HepG2 (cell line): ENCODE results near the gene PLS1. TPM values are rescaled to one million over a fixed set of nuclear protein-coding genes. Genes with fewer than 3 reads are reported as not detected.

Experiments
- ATAC-seq: fragments of 200-7000 bp; cut with Tn5 transposase; 3 replicates; pipeline ENCODE4 v1.9.1; 2020; ENCODE audit warnings: mild to moderate bottlenecking, moderate library complexity
- Bru-seq: library from RNA; stranded (reverse); fragments of 400-500 nt; gene quantifications from one replicate; lab custom pipeline; 2021; lab: Mats Ljungman, UMichigan
- BruChase-seq, 2 experiments: library from RNA; stranded (reverse); fragments of 400-500 nt; gene quantifications; one replicate each; lab custom pipeline; 2021; lab: Mats Ljungman, UMichigan
- BruUV-seq: library from RNA; stranded (reverse); fragments of 400-500 nt; replicated peaks from 2 replicates; lab custom pipeline; 2021; lab: Mats Ljungman, UMichigan
- CTCF ChIA-PET: fragments of 300-600 bp; formaldehyde crosslinking; extraction: SDS; loops from one replicate; lab custom pipeline; 2021; ENCODE audit warnings: low total read pairs, inconsistent platforms, low intra/inter-chr PET ratio; lab: Yijun Ruan, JAX
- POLR2A ChIA-PET: fragments of 350-600 bp; sonication (Branson Sonifier 250); formaldehyde crosslinking; loops from one replicate; lab custom pipeline; 2020; ENCODE audit warnings: antibody characterized with exemption, inconsistent platforms; lab: Yijun Ruan, JAX
- DNase-seq: peaks from one replicate; pipeline ENCODE4 v3.0.0-alpha.2; 2015; ENCODE audit warnings: low spot score
- FAIRE-seq: peaks from 3 replicates; lab custom pipeline; 2011; peaks lifted over from hg19 to GRCh38; lab: Jason Lieb, UNC
- H2AFZ ChIP-seq: one replicate; pipeline ENCODE4 v1.6.1; 2011; ENCODE audit warnings: low read length, inconsistent platforms
- H3K27ac ChIP-seq: fragments of 300-600 bp; 3 replicates; pipeline ENCODE4 v1.8.0; 2011; ENCODE audit warnings: mixed run types, mild to moderate bottlenecking, mixed read lengths, low read length, inconsistent platforms; ENCODE audit not compliant: insufficient read depth; ENCODE audit errors: extremely low read length
- H3K27me3 ChIP-seq, 2 experiments: fragments of 200-600 bp in 1 of 2; 2 replicates in 1 of 2; 3 replicates in 1 of 2; pipeline versions ENCODE4 v1.6.0 to v1.8.0; 2011; ENCODE audit warnings: low read length in 2 of 2, mild to moderate bottlenecking in 2 of 2, moderate library complexity in 2 of 2, inconsistent platforms in 1 of 2; ENCODE audit not compliant: insufficient read depth in 2 of 2, control insufficient read depth in 1 of 2
- H3K36me3 ChIP-seq, 2 experiments: fragments of 200-600 bp in 1 of 2; replicated peaks in 1 of 2; 2 replicates in 1 of 2; 3 replicates in 1 of 2; pipeline versions ENCODE4 v1.5.1 to v1.8.0; 2011; ENCODE audit warnings: low read length in 2 of 2, inconsistent platforms in 1 of 2; ENCODE audit not compliant: insufficient read depth in 2 of 2, control insufficient read depth in 1 of 2
- H3K4me1 ChIP-seq: 2 replicates; pipeline ENCODE4 v1.5.1; 2012; ENCODE audit warnings: low read length, inconsistent platforms; ENCODE audit not compliant: insufficient read depth
- H3K4me2 ChIP-seq: 2 replicates; pipeline ENCODE4 v1.6.0; 2011; ENCODE audit warnings: low read depth, low read length, inconsistent platforms
- H3K4me3 ChIP-seq, 3 experiments: fragments of 200-600 bp in 1 of 3; sonication (generic), shearing (Covaris generic) in 1 of 3; replicated peaks in 1 of 3; 2 replicates each; pipeline ENCODE4 v1.5.1; 2011 to 2016; ENCODE audit warnings: low read length in 3 of 3, inconsistent platforms in 2 of 3, low read depth in 2 of 3, mild to moderate bottlenecking in 2 of 3, control low read depth in 1 of 3, mixed read lengths in 1 of 3; ENCODE audit not compliant: insufficient read depth in 1 of 3
- H3K79me2 ChIP-seq: one replicate; pipeline ENCODE4 v1.6.1; 2011; ENCODE audit warnings: low read length, inconsistent platforms; ENCODE audit not compliant: insufficient read depth
- H3K9ac ChIP-seq: 2 replicates; pipeline ENCODE4 v1.6.0; 2011; ENCODE audit warnings: mild to moderate bottlenecking, low read depth, low read length, inconsistent platforms; ENCODE audit not compliant: insufficient read depth
- H3K9me3 ChIP-seq: 2 replicates; pipeline ENCODE4 v1.5.1; 2012; ENCODE audit warnings: mild to moderate bottlenecking, low read length
- H4K20me1 ChIP-seq: 2 replicates; pipeline ENCODE4 v1.6.0; 2011; ENCODE audit warnings: inconsistent platforms, mild to moderate bottlenecking, low read length, moderate library complexity; ENCODE audit not compliant: insufficient read depth
- EEA1 ChIP-seq: sonication (generic); formaldehyde crosslinking; IDR thresholded peaks from 2 replicates; pipeline ENCODE4 v1.5.1; 2020; ENCODE audit warnings: mild to moderate bottlenecking, missing genetic modification reagents, borderline replicate concordance
- HNRNPLL ChIP-seq: fragments of 200-400 bp; formaldehyde crosslinking; IDR thresholded peaks from 2 replicates; pipeline ENCODE4 v1.6.1; 2017; ENCODE audit warnings: mild to moderate bottlenecking, low read depth, low read length; ENCODE audit not compliant: poor library complexity, severe bottlenecking
- ISL2 ChIP-seq: sonication (generic); formaldehyde crosslinking; IDR thresholded peaks from 2 replicates; pipeline ENCODE4 v1.5.0; 2020; ENCODE audit warnings: missing genetic modification reagents
- WGBS: methylation state at CpG from one replicate; pipeline ENCODE4 v1.1.6; 2017; ENCODE audit warnings: low lambda C conversion rate; 5-methylcytosine and 5-hydroxymethylcytosine counted together
- in situ Hi-C: cut with HindIII; loops from 2 replicates; pipeline ENCODE4 v1.10.0; 2017; ENCODE audit warnings: low pct_unique_long_range_greater_than_20kb; ENCODE audit not compliant: extremely low pct_ligation_motif_present
- intact Hi-C: fragments of 100-400 bp; cut with micrococcal nuclease; formaldehyde crosslinking; loops from one replicate; pipeline ENCODE4 v1.10.0; 2022; ENCODE audit not compliant: unreplicated experiment
- long read RNA-seq, 2 experiments: library from RNA in 1 of 2; library from polyadenylated mRNA in 1 of 2; stranded (forward) in 1 of 2; unstranded in 1 of 2; transcript quantifications; one replicate each; pipeline ENCODE4 v2.0.0, GENCODE V29; 2019 to 2022
- polyA minus RNA-seq, 3 experiments: library from RNA; depleted of rRNA, polyadenylated mRNA; stranded (reverse); fragments of >200 nt; gene quantifications; 2 replicates each; pipeline ENCODE4 v1.2.3, GENCODE V29; 2011; ENCODE audit warnings: low replicate concordance in 1 of 3
- polyA plus RNA-seq, 8 experiments: library from polyadenylated mRNA; depleted of rRNA in 3 of 8; stranded (reverse) in 7 of 8; unstranded in 1 of 8; fragments of >200 nt; fragmentation: Illumina TruSeq in 4 of 8; extraction: Trizol in 4 of 8; gene quantifications; 2 replicates each; pipeline versions ENCODE4 v1.2.1 to v1.2.3, GENCODE V29; 2011 to 2016; ENCODE audit warnings: low read depth in 4 of 8, missing spikeins in 1 of 8, mixed read lengths in 1 of 8; ENCODE audit not compliant: insufficient read depth in 1 of 8
- total RNA-seq, 5 experiments: library from RNA; depleted of rRNA; stranded (reverse); fragments of >200 nt; fragmentation: Illumina TruSeq; extraction: Trizol; gene quantifications; 2 replicates each; pipeline ENCODE4 v1.2.3, GENCODE V29; 2016; ENCODE audit warnings: low read depth in 1 of 5
- TF ChIP-seq, protein P1 (sequence below): sonication (generic); formaldehyde crosslinking; IDR thresholded peaks from 2 replicates; pipeline ENCODE4 v1.8.0; 2023; ENCODE audit warnings: mild to moderate bottlenecking, missing genetic modification reagents
- TF ChIP-seq, protein P2 (sequence below): sonication (generic); formaldehyde crosslinking; IDR thresholded peaks from 2 replicates; pipeline ENCODE4 v1.5.0; 2020; ENCODE audit warnings: mild to moderate bottlenecking, missing genetic modification reagents
- TF ChIP-seq, protein P3 (sequence below): sonication (generic); formaldehyde crosslinking; IDR thresholded peaks from 2 replicates; pipeline ENCODE4 v1.5.0; 2020; ENCODE audit warnings: missing genetic modification reagents, mild to moderate bottlenecking, borderline replicate concordance

Gene PLS1, protein sequence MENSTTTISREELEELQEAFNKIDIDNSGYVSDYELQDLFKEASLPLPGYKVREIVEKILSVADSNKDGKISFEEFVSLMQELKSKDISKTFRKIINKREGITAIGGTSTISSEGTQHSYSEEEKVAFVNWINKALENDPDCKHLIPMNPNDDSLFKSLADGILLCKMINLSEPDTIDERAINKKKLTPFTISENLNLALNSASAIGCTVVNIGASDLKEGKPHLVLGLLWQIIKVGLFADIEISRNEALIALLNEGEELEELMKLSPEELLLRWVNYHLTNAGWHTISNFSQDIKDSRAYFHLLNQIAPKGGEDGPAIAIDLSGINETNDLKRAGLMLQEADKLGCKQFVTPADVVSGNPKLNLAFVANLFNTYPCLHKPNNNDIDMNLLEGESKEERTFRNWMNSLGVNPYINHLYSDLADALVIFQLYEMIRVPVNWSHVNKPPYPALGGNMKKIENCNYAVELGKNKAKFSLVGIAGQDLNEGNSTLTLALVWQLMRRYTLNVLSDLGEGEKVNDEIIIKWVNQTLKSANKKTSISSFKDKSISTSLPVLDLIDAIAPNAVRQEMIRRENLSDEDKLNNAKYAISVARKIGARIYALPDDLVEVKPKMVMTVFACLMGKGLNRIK
- total RNA-seq (2016; rRNA removed; fragmentation: Illumina TruSeq; extraction: Trizol) = 21.1 and 34.1 TPM in 2 replicates
- 4.4 and 7.7 TPM in 2 replicates for total RNA-seq (2016; cell fraction: cytosol; rRNA removed; fragmentation: Illumina TruSeq; extraction: Trizol; ENCODE audit: low read depth)
- total RNA-seq (2016; cell fraction: insoluble cytoplasmic fraction; rRNA removed; fragmentation: Illumina TruSeq; extraction: Trizol) = 19.5 and 33.3 TPM in 2 replicates
- 5.7 and 6.6 TPM in 2 replicates for total RNA-seq (2016; cell fraction: membrane; rRNA removed; fragmentation: Illumina TruSeq; extraction: Trizol)
- total RNA-seq (2016; cell fraction: nucleus; rRNA removed; fragmentation: Illumina TruSeq; extraction: Trizol) = 13.8 and 14.5 TPM in 2 replicates
- 8.3 and 11.2 TPM in 2 replicates for polyA plus RNA-seq (2011; rRNA removed)
- 5.3 and 9.1 TPM in 2 replicates for polyA plus RNA-seq (2011; cell fraction: cytosol; rRNA removed)
- 2.6 and 3.8 TPM in 2 replicates for polyA plus RNA-seq (2011; cell fraction: nucleus; rRNA removed)
- polyA plus RNA-seq (2012) = 8.5 and 14.1 TPM in 2 replicates
- 0.65 and 0.89 TPM in 2 replicates for polyA plus RNA-seq (2016; cell fraction: cytosol; fragmentation: Illumina TruSeq; extraction: Trizol; ENCODE audit: low read depth)
- polyA plus RNA-seq (2016; cell fraction: insoluble cytoplasmic fraction; fragmentation: Illumina TruSeq; extraction: Trizol; ENCODE audit: low read depth) = 18.7 and 20.7 TPM in 2 replicates
- polyA plus RNA-seq (2016; cell fraction: membrane; fragmentation: Illumina TruSeq; extraction: Trizol; ENCODE audit: low read depth) = 1.8 TPM in 2 replicates
- 7.7 and 8.5 TPM in 2 replicates for polyA plus RNA-seq (2016; cell fraction: nucleus; fragmentation: Illumina TruSeq; extraction: Trizol; ENCODE audit: insufficient read depth, low read depth)
- polyA minus RNA-seq (2011; rRNA and poly(A)+ RNA removed; ENCODE audit: low replicate concordance) = 4.7 and 8.0 TPM in 2 replicates
- polyA minus RNA-seq (2011; cell fraction: cytosol; rRNA and poly(A)+ RNA removed) = 10.1 and 13.0 TPM in 2 replicates
- 13.4 and 18.6 TPM in 2 replicates for polyA minus RNA-seq (2011; cell fraction: nucleus; rRNA and poly(A)+ RNA removed)
- Bru-seq, nascent RNA = percentile 56 among the genes with signal in this experiment
- percentile 56 among the genes with signal in this experiment for BruChase-seq, experiment 1, labeled RNA remaining after a 6-hour chase
- BruChase-seq, experiment 2, labeled RNA remaining after a 2-hour chase = percentile 49 among the genes with signal in this experiment
- long read RNA-seq, experiment 1, transcript PLS1-202 (16 exons, 3,706 nt) = major isoform, 6 of 17 reads
- long read RNA-seq, experiment 1, partial matches to known transcripts = 8 of 17 reads
- long read RNA-seq, experiment 1, other reads (novel, unspliced or antisense) = 3 of 17 reads
- long read RNA-seq, experiment 2, partial matches to known transcripts = 0 of 10 reads
- long read RNA-seq, experiment 2, other reads (novel, unspliced or antisense) = 10 of 10 reads

DNA sequence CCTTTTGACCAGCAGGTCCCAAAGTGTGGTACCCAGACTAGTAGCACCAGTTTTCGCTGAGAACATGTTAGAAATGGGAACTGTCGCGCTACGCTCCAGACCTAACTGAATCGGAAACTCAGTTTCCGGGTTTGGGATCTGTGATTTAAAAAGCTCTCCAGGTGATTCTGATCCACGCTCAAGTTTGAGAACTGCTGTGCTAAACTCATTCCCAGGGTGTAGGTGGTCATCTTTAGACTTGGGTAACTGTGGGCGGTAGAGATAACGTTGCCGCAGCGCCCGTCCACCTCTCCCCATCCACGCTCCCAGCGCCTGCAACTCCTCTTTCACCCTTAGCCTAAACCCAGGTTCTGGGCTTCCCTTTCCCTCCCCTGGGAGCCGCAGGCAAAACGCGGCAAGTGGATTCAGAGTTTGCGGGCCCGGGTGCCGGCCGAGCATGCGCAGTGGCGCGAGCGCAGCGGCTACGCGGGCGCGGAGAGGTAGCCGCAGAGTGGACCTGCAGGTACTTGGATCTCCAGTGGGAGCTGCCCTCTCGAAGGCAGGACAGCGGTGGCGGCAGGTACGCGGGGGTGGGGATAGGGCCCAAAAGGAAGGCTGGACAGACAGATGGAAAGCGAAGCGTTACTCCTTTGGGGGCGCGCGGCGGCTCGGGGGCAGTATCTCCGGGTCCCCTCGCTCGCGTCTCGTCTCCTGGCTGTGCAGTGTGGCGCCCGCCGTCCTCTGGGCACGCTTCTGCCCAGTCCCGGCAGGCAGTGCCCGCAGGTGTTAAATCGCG, at the start of gene PLS1:
TSS of gene PLS1 (plus strand) at position 443 of the 775 bp plus-strand sequence. CDS start 67,845 bp downstream, outside the sequence.
- CTCF ChIA-PET = no interaction called here
- no peaks in the 10 kb centered on the region for H3K9me3 ChIP-seq
- intact Hi-C loops = loop anchor here (1.0 to 2.0 kb wide), 3 partner anchors 18 to 129 kb away; partner anchors contain the start of genes ATR and TRPC1
- TF ChIP-seq HNRNPLL (peak; percentile 98), ISL2 (CRISPR knock-in tag) (peak; percentile 47; the same call in 1 of the 2 replicates), EEA1 (CRISPR knock-in tag) (no peak)
- TF ChIP-seq, protein P1, sequence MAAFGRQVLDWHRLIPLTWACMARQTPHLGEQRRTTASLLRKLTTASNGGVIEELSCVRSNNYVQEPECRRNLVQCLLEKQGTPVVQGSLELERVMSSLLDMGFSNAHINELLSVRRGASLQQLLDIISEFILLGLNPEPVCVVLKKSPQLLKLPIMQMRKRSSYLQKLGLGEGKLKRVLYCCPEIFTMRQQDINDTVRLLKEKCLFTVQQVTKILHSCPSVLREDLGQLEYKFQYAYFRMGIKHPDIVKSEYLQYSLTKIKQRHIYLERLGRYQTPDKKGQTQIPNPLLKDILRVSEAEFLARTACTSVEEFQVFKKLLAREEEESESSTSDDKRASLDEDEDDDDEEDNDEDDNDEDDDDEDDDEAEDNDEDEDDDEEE = peak; percentile 52
- TF ChIP-seq, protein P2, sequence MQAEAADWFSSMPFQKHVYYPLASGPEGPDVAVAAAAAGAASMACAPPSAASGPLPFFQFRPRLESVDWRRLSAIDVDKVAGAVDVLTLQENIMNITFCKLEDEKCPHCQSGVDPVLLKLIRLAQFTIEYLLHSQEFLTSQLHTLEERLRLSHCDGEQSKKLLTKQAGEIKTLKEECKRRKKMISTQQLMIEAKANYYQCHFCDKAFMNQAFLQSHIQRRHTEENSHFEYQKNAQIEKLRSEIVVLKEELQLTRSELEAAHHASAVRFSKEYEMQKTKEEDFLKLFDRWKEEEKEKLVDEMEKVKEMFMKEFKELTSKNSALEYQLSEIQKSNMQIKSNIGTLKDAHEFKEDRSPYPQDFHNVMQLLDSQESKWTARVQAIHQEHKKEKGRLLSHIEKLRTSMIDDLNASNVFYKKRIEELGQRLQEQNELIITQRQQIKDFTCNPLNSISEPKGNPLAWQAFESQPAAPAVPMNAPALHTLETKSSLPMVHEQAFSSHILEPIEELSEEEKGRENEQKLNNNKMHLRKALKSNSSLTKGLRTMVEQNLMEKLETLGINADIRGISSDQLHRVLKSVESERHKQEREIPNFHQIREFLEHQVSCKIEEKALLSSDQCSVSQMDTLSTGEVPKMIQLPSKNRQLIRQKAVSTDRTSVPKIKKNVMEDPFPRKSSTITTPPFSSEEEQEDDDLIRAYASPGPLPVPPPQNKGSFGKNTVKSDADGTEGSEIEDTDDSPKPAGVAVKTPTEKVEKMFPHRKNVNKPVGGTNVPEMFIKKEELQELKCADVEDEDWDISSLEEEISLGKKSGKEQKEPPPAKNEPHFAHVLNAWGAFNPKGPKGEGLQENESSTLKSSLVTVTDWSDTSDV = 0 out of 2 replicates have a peak, but pooled peaks have one; percentile 60
- TF ChIP-seq, protein P3, sequence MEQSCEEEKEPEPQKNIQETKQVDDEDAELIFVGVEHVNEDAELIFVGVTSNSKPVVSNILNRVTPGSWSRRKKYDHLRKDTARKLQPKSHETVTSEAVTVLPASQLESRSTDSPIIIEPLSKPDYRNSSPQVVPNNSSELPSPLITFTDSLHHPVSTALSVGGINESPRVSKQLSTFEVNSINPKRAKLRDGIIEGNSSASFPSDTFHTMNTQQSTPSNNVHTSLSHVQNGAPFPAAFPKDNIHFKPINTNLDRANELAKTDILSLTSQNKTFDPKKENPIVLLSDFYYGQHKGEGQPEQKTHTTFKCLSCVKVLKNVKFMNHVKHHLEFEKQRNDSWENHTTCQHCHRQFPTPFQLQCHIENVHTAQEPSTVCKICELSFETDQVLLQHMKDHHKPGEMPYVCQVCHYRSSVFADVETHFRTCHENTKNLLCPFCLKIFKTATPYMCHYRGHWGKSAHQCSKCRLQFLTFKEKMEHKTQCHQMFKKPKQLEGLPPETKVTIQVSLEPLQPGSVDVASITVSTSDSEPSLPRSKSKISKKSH = peak; percentile 91

More for the DNA sequence above, at the start of gene PLS1:
- no peaks in the 10 kb centered on the region; a peak in 1 of 5 replicates for H3K27me3 ChIP-seq
- no peaks in the 10 kb centered on the region for H4K20me1 ChIP-seq
- H3K4me2 ChIP-seq = peak within 1 kb of the TSS; percentile 87
- peaks cover 17% of the 10 kb centered on the region for H3K79me2 ChIP-seq
- WGBS = 1% methylated on average over 18 of the region's 56 CpGs
- no peaks in the 10 kb centered on the region for H3K36me3 ChIP-seq
- DNase-seq = peak; percentile 86
- no TSS peak for BruUV-seq
- peak; percentile 93 for ATAC-seq
- in situ Hi-C loops = no loop called here
- peak within 1 kb of the TSS; percentile 98 for H2AFZ ChIP-seq
- peak within 1 kb of the TSS; percentile 80 to 83 (median 80) for H3K4me3 ChIP-seq
- H3K4me1 ChIP-seq = peaks cover 29% of the 10 kb centered on the region
- H3K9ac ChIP-seq = peak within 1 kb of the TSS; percentile 77
- POLR2A ChIA-PET = interaction anchor here (0.5 to 2.1 kb wide), 7 partner anchors 14 to 405 kb away, joined by 3 to 14 read pairs (median 4); partner anchors contain the start of genes ATR, TRPC1 and U2SURP
- FAIRE-seq = peak; percentile 18
- H3K27ac ChIP-seq = peak within 1 kb of the TSS; percentile 82
